Motor neuron (in vitro differentiated cells): ENCODE results near the gene FAM43A. TPM values are rescaled to one million over a fixed set of nuclear protein-coding genes. Genes with fewer than 3 reads are reported as not detected.

Experiments
- ATAC-seq, 8 experiments: fragments of 200-7000 bp; cut with Tn5 transposase; replicated peaks in 6 of 8; 2 replicates each; pipeline ENCODE4 v1.8.0; 2021; ENCODE audit warnings: mild to moderate bottlenecking in 8 of 8, moderate library complexity in 8 of 8
- H3K27ac ChIP-seq, 2 donors: fragments of 250-450 bp; sonication (Bioruptor Pico); 2 replicates each; pipeline ENCODE4 v1.9.0; 2021; ENCODE audit warnings: antibody characterized with exemption in 2 of 2, mild to moderate bottlenecking in 2 of 2, moderate library complexity in 1 of 2
- H3K4me1 ChIP-seq, 2 donors: fragments of 250-450 bp; sonication (Bioruptor Pico); replicated peaks in 1 of 2; 2 replicates each; pipeline ENCODE4 v1.6.1; 2021; ENCODE audit warnings: antibody characterized with exemption in 2 of 2, mild to moderate bottlenecking in 2 of 2, moderate library complexity in 1 of 2
- H3K4me3 ChIP-seq, 5 donors: fragments of 250-450 bp; sonication (Bioruptor Pico); 2 replicates each; pipeline ENCODE4 v1.9.0; 2021; ENCODE audit warnings: antibody characterized with exemption in 5 of 5, mild to moderate bottlenecking in 5 of 5, moderate library complexity in 4 of 5
- WGBS, 10 experiments: fragments of 450-650 bp; shearing (Covaris generic); methylation state at CpG; one replicate each; pipeline ENCODE4 v1.0.0; 2022; 5-methylcytosine and 5-hydroxymethylcytosine counted together
- in situ Hi-C, 9 experiments: fragments of 400-800 bp; cut with MboI; loops; one replicate each; pipeline ENCODE4 v1.15.0; 2021; ENCODE audit warnings: low sequenced_read_pairs in 9 of 9, low pct_unique_long_range_greater_than_20kb in 2 of 9; ENCODE audit not compliant: unreplicated experiment in 9 of 9
- total RNA-seq, 8 experiments: library from RNA; unstranded; fragments of 300-600 nt; gene quantifications; 2 replicates each; pipeline versions ENCODE4 v1.2.3 to v1.2.4, GENCODE V29; 2022

Gene FAM43A
- total RNA-seq, 8 experiments from 2014 or later: 0.67 to 22.6 (median 6.5) TPM

- no peak for ATAC-seq
- H3K4me1 ChIP-seq: peaks cover 4 to 5% of the 10 kb centered on the region in 2 donors
- 0 to 82% (median 23%) methylated on average over 1 to 4 of the region's 4 CpGs; no CpG with 5 or more reads in 2 of the 10 experiments for WGBS, 10 experiments
- in situ Hi-C loops: loop anchor here (10.0 to 25.0 kb wide), 10 partner anchors 180 to 855 kb away; partner anchors contain the start of genes XXYLT1 (in 2 of the 9) and PPP1R2 (in 1 of the 9)
- no peak overlapping the region for H3K27ac ChIP-seq
- H3K4me3 ChIP-seq: no peak overlapping the region
Observed at GRCh38 chr3:194682189-194682693, 3.4 kb upstream of the FAM43A start.

GRCh38 chr3:194682694-194683310 lies 2.9 kb upstream of the FAM43A start:
- ATAC-seq: peak; percentile 41 to 71 (median 52)
- 0 to 87% (median 33%) methylated on average over 1 to 5 of the region's 14 CpGs; no CpG with 5 or more reads in 3 of the 10 experiments for WGBS, 10 experiments
- no peak overlapping the region for H3K27ac ChIP-seq
- peaks cover 4 to 5% of the 10 kb centered on the region in 2 donors for H3K4me1 ChIP-seq
- in situ Hi-C loops: loop anchor here (10.0 to 25.0 kb wide), 10 partner anchors 179 to 854 kb away; partner anchors contain the start of genes XXYLT1 (in 2 of the 9) and PPP1R2 (in 1 of the 9)
- H3K4me3 ChIP-seq: no peak overlapping the region

- Histone ChIP-seq H3K4me3 (no peak overlapping the region), H3K4me1 (peaks cover 4 to 5% of the 10 kb centered on the region in 2 donors), H3K27ac (no peak overlapping the region)
- 70 to 100% (median 90%) methylated on average over 1 to 2 of the region's 2 CpGs; no CpG with 5 or more reads in 4 of the 10 experiments for WGBS, 10 experiments
- ATAC-seq: no peak
- in situ Hi-C loops: loop anchor here (10.0 to 25.0 kb wide), 10 partner anchors 179 to 854 kb away; partner anchors contain the start of genes XXYLT1 (in 2 of the 9) and PPP1R2 (in 1 of the 9)
Observed at GRCh38 chr3:194683380-194683779, 2.3 kb upstream of the FAM43A start.

- WGBS, 10 experiments: 36 to 80% (median 62%) methylated on average over 2 to 13 of the region's 13 CpGs
- ATAC-seq: no peak
- H3K4me3 ChIP-seq: peak overlapping the region; percentile 39 to 47 (median 42)
- H3K27ac ChIP-seq: no peak overlapping the region
- in situ Hi-C loops: loop anchor here (10.0 to 25.0 kb wide), 10 partner anchors 177 to 852 kb away; partner anchors contain the start of genes XXYLT1 (in 2 of the 9) and PPP1R2 (in 1 of the 9)
- H3K4me1 ChIP-seq: peaks cover 4 to 5% of the 10 kb centered on the region in 2 donors
Observed at GRCh38 chr3:194685065-194685717, 492 bp upstream of the FAM43A start.

- WGBS, 10 experiments: 0 to 6% (median 0%) methylated on average over 3 to 13 of the region's 29 CpGs; no CpG with 5 or more reads in 3 of the 10 experiments
- Histone ChIP-seq H3K4me1 (peaks cover 4 to 10% of the 10 kb centered on the region in 2 donors), H3K4me3 (peak overlapping the region; percentile 39 to 47 (median 42)), H3K27ac (no peak overlapping the region)
- in situ Hi-C loops: loop anchor here (10.0 to 25.0 kb wide), 10 partner anchors 176 to 851 kb away; partner anchors contain the start of genes XXYLT1 (in 2 of the 9) and PPP1R2 (in 1 of the 9)
- no peak for ATAC-seq
Observed at GRCh38 chr3:194686414-194686815, 732 bp downstream of the FAM43A start.

- Histone ChIP-seq H3K27ac (no peak overlapping the region), H3K4me1 (peaks cover 4 to 16% of the 10 kb centered on the region in 2 donors), H3K4me3 (peak overlapping the region; percentile 39 to 47 (median 42))
- peak in 6 of 8 experiments; percentile 1 to 50 (median 33) for ATAC-seq
- 0 to 17% (median 5%) methylated on average over 1 to 13 of the region's 86 CpGs; no CpG with 5 or more reads in 5 of the 10 experiments for WGBS, 10 experiments
- in situ Hi-C loops: loop anchor here (10.0 to 25.0 kb wide), 10 partner anchors 175 to 850 kb away; partner anchors contain the start of genes XXYLT1 (in 2 of the 9) and PPP1R2 (in 1 of the 9)
Observed at GRCh38 chr3:194686816-194687637, 1.3 kb downstream of the FAM43A start.

- in situ Hi-C loops: loop anchor here (10.0 to 25.0 kb wide), 10 partner anchors 175 to 850 kb away; partner anchors contain the start of genes XXYLT1 (in 2 of the 9) and PPP1R2 (in 1 of the 9)
- Histone ChIP-seq H3K4me3 (peak overlapping the region; percentile 39 to 47 (median 42)), H3K27ac (no peak overlapping the region), H3K4me1 (peaks cover 4 to 16% of the 10 kb centered on the region in 2 donors)
- WGBS, 10 experiments: 0% methylated on average over 1 to 2 of the region's 57 CpGs; no CpG with 5 or more reads in 6 of the 10 experiments
- ATAC-seq: peak; percentile 7 to 68 (median 42)
Observed at GRCh38 chr3:194687638-194688199, 2.0 kb downstream of the FAM43A start.

- peak in 3 of 8 experiments; percentile 5 to 16 (median 14) for ATAC-seq
- H3K4me3 ChIP-seq: peak overlapping the region; percentile 39 to 47 (median 42)
- in situ Hi-C loops: loop anchor here (10.0 to 25.0 kb wide), 10 partner anchors 174 to 849 kb away; partner anchors contain the start of genes XXYLT1 (in 2 of the 9) and PPP1R2 (in 1 of the 9)
- peaks cover 4 to 16% of the 10 kb centered on the region in 2 donors for H3K4me1 ChIP-seq
- no peak overlapping the region for H3K27ac ChIP-seq
- 40 to 83% (median 68%) methylated on average over 2 to 4 of the region's 16 CpGs; no CpG with 5 or more reads in 6 of the 10 experiments for WGBS, 10 experiments
Observed at GRCh38 chr3:194688200-194688740, 2.6 kb downstream of the FAM43A start.

- in situ Hi-C loops: loop anchor here (10.0 to 25.0 kb wide), 10 partner anchors 173 to 848 kb away; partner anchors contain the start of genes XXYLT1 (in 2 of the 9) and PPP1R2 (in 1 of the 9)
- H3K27ac ChIP-seq: no peak overlapping the region
- ATAC-seq: no peak
- H3K4me1 ChIP-seq: peaks cover 4 to 16% of the 10 kb centered on the region in 2 donors
- 48 to 97% (median 84%) methylated on average over 1 to 6 of the region's 6 CpGs; no CpG with 5 or more reads in 2 of the 10 experiments for WGBS, 10 experiments
- no peak overlapping the region for H3K4me3 ChIP-seq
Observed at GRCh38 chr3:194688946-194689345, 3.3 kb downstream of the FAM43A start.

- in situ Hi-C loops: loop anchor here (10.0 to 25.0 kb wide), 10 partner anchors 173 to 848 kb away; partner anchors contain the start of genes XXYLT1 (in 2 of the 9) and PPP1R2 (in 1 of the 9)
- WGBS, 10 experiments: 0 to 100% (median 24%) methylated on average over 1 to 9 of the region's 9 CpGs; no CpG with 5 or more reads in 3 of the 10 experiments
- peaks cover 4 to 16% of the 10 kb centered on the region in 2 donors for H3K4me1 ChIP-seq
- H3K27ac ChIP-seq: no peak overlapping the region
- H3K4me3 ChIP-seq: no peak overlapping the region
- peak in 1 of 8 experiments; percentile 5 for ATAC-seq
Observed at GRCh38 chr3:194689493-194689944, 3.8 kb downstream of the FAM43A start.
